Adrenal gland (tissue), 12 donors: ENCODE data around the gene MOB4. TPM values are rescaled to one million over a fixed set of nuclear protein-coding genes. Genes with fewer than 3 reads are reported as not detected.

Experiments
- DNase-seq, 7 donors: peaks; one replicate each; pipeline ENCODE4 v3.0.0-alpha.2; 2019 to 2020
- H3K27ac ChIP-seq, 5 donors: fragments of 200-600 bp; sonication (generic) in 4 of 5; 1 replicate in 3 of 5; 2 replicates in 2 of 5; pipeline versions ENCODE4 v1.5.1 to v1.8.0; 2016 to 2020; ENCODE audit warnings: mild to moderate bottlenecking in 1 of 5
- H3K27me3 ChIP-seq: fragments of 200-600 bp; 2 replicates; pipeline ENCODE4 v1.8.0; 2021
- H3K36me3 ChIP-seq, 2 donors: fragments of 200-600 bp; replicated peaks in 1 of 2; 1 replicate in 1 of 2; 2 replicates in 1 of 2; pipeline versions ENCODE4 v1.5.1 to v1.8.0; 2018 to 2022
- H3K4me1 ChIP-seq, 2 donors: fragments of 200-600 bp; replicated peaks in 1 of 2; 1 replicate in 1 of 2; 2 replicates in 1 of 2; pipeline versions ENCODE4 v1.5.1 to v1.8.0; 2018 to 2021
- H3K4me3 ChIP-seq, 4 donors: fragments of 200-600 bp; sonication (generic) in 3 of 4; one replicate each; pipeline ENCODE4 v1.5.1; 2016 to 2018
- H3K9me3 ChIP-seq, 3 donors: fragments of 200-600 bp; sonication (generic) in 1 of 3; replicated peaks in 1 of 3; 1 replicate in 2 of 3; 2 replicates in 1 of 3; pipeline versions ENCODE4 v1.5.1 to v1.8.0; 2016 to 2021
- POLR2A ChIP-seq, 2 donors: fragments of 450-650 bp; IDR thresholded peaks; one replicate each; pipeline ENCODE4 v1.6.1; 2017; ENCODE audit warnings: antibody characterized with exemption in 2 of 2, mild to moderate bottlenecking in 2 of 2, moderate library complexity in 1 of 2
- WGBS, 4 donors: extraction: QIAGEN DNeasy Blood & Tissue Kit in 2 of 4; methylation state at CpG; one replicate each; pipeline versions ENCODE4 v1.1.5 to v1.1.7; 2013 to 2017; 5-methylcytosine and 5-hydroxymethylcytosine counted together
- intact Hi-C, 2 donors: fragments of 100-400 bp; cut with DNase I; formaldehyde crosslinking; loops; one replicate each; pipeline versions ENCODE4 v1.14.1 to v1.15.0; 2022 to 2023
- polyA plus RNA-seq, 3 donors: library from polyadenylated mRNA; stranded (reverse); fragments of 200-250 nt in 2 of 3; fragments of 350-450 nt in 1 of 3; fragmentation: Illumina TruSeq in 1 of 3; extraction: RNeasy Lipid Tissue Mini Kit (QIAGEN cat#74804) in 1 of 3; gene quantifications; one replicate each; pipeline ENCODE4 v1.2.3, GENCODE V29; 2013 to 2014
- total RNA-seq, 9 donors: library from RNA; depleted of rRNA in 4 of 9; stranded (reverse); fragments of >200 nt in 4 of 9; fragments of 120-200 nt in 1 of 9; fragmentation: NEBNext Ultra II Directional in 1 of 9; extraction: Animal tissue kit (Norgen Biotek cat#: 25700) in 1 of 9; gene quantifications; one replicate each; pipeline versions ENCODE4 v1.1.0 to v1.2.4, GENCODE V29; 2013 to 2023
- TF ChIP-seq, protein P1 (sequence below), 6 experiments: fragments of 450-650 bp in 4 of 6; fragments of 200-600 bp in 2 of 6; sonication (generic) in 1 of 6; IDR thresholded peaks; 1 replicate in 5 of 6; 2 replicates in 1 of 6; pipeline versions ENCODE4 v1.5.1 to v1.8.0; 2016 to 2021; ENCODE audit warnings: antibody characterized with exemption in 6 of 6, mild to moderate bottlenecking in 2 of 6, moderate library complexity in 1 of 6
- donor health status: healthy with polysubstance abuse.
- donor health status: Bipolar disorder and iron deficiency.
- donor health status: DM: yes; HTN: yes; CAD: no.
- donor health status: DM: no; HTN: no; CAD: no.
- donor health status: DM: no; HTN: no; CAD: no.
- donor health status: DM: yes; HTN: yes; CAD: no.

Gene MOB4
- total and polyA plus RNA-seq, 12 donors: 18.2 to 592 (median 40.0) TPM

GRCh38 chr2:197515315-197515738 is 539 bp upstream of the MOB4 start:
- H3K9me3 ChIP-seq: no peaks in the 10 kb centered on the region
- TF ChIP-seq, protein P1, sequence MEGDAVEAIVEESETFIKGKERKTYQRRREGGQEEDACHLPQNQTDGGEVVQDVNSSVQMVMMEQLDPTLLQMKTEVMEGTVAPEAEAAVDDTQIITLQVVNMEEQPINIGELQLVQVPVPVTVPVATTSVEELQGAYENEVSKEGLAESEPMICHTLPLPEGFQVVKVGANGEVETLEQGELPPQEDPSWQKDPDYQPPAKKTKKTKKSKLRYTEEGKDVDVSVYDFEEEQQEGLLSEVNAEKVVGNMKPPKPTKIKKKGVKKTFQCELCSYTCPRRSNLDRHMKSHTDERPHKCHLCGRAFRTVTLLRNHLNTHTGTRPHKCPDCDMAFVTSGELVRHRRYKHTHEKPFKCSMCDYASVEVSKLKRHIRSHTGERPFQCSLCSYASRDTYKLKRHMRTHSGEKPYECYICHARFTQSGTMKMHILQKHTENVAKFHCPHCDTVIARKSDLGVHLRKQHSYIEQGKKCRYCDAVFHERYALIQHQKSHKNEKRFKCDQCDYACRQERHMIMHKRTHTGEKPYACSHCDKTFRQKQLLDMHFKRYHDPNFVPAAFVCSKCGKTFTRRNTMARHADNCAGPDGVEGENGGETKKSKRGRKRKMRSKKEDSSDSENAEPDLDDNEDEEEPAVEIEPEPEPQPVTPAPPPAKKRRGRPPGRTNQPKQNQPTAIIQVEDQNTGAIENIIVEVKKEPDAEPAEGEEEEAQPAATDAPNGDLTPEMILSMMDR (IDR thresholded peaks at IDR 0.05): no peak
- TF ChIP-seq POLR2A (IDR thresholded peaks at IDR 0.05): no peak
- peak; percentile 33 to 80 (median 64) for DNase-seq
- H3K4me1 ChIP-seq: peaks cover 12 to 41% of the 10 kb centered on the region in 2 donors
- peak overlapping the region; percentile 78 to 97 (median 88) for H3K27ac ChIP-seq
- 0% methylated on average over 12 to 16 of the region's 16 CpGs for WGBS, 4 donors
- H3K27me3 ChIP-seq: no peaks in the 10 kb centered on the region
- H3K36me3 ChIP-seq: no peaks in the 10 kb centered on the region
- H3K4me3 ChIP-seq: peak overlapping the region in 3 of 4 donors; percentile 28 to 70 (median 38)
- intact Hi-C loops: no loop called here

DNA sequence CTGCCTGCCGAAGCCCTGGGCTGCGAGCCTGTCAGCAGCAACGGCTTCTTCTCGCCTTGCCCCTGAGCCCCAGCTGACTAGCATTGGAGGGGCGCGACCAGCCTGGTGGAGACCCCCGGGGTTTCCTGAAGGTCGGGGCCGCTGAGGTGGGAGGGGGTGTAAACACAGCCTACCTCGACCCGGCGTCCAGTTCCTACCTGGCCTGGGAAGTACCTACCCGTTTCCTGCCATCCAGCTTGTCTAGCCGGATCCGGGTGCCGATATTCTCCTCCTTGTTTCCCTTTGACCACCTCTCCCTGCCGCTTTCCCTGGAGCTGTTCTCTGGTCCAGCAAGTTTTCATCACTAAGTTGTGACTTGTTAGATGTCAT is 511 bp downstream of the MOB4 start:
- Histone ChIP-seq H3K27me3 (no peaks in the 10 kb centered on the region), H3K4me1 (peaks cover 12 to 41% of the 10 kb centered on the region in 2 donors), H3K27ac (peak overlapping the region; percentile 78 to 97 (median 88)), H3K9me3 (no peaks in the 10 kb centered on the region), H3K36me3 (no peaks in the 10 kb centered on the region), H3K4me3 (peak overlapping the region; percentile 69 to 99 (median 72))
- 0 to 1% (median 0%) methylated on average over 6 to 17 of the region's 17 CpGs for WGBS, 4 donors
- TF ChIP-seq, protein P1 (IDR thresholded peaks at IDR 0.05): no peak
- no peak for TF ChIP-seq POLR2A (IDR thresholded peaks at IDR 0.05)
- DNase-seq: peak; percentile 36 to 70 (median 49)
- intact Hi-C loops: no loop called here

- H3K9me3 ChIP-seq: no peaks in the 10 kb centered on the region
- intact Hi-C loops: no loop called here
- peak overlapping the region; percentile 37 to 97 (median 88) for H3K27ac ChIP-seq
- H3K36me3 ChIP-seq: no peaks in the 10 kb centered on the region
- no peak for DNase-seq
- peaks cover 12 to 41% of the 10 kb centered on the region in 2 donors for H3K4me1 ChIP-seq
- TF ChIP-seq, protein P1 (IDR thresholded peaks at IDR 0.05): no peak
- no peak for TF ChIP-seq POLR2A (IDR thresholded peaks at IDR 0.05)
- H3K27me3 ChIP-seq: no peaks in the 10 kb centered on the region
- H3K4me3 ChIP-seq: peak overlapping the region in 2 of 4 donors; percentile 70 to 74
- 15 to 24% (median 20%) methylated on average over 2 of the region's 2 CpGs for WGBS, 4 donors
Measured at GRCh38 chr2:197517150-197517549, 1.3 kb downstream of the MOB4 start.

DNA sequence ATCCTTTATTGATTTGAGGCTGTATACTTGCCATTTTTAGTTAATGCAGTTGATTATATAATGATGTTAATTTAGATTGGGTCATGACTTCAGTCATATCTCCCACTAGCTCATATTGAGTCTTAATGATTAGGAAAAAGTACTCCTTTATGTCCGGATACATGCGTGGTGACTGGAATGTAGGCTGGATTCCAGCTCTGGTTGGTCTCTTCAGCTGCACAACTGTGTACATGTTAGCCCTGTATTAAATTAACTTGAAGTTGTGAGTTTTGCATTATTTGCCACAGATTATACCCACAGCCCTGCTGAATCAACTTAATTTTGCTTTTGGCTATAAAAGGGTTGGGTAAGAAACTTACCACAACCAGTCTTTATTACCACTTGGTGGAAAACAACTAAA is 22.5 kb downstream of the MOB4 start:
- intact Hi-C loops: no loop called here
- WGBS, 4 donors: 28 to 32% (median 31%) methylated on average over 2 of the region's 2 CpGs

More for the DNA sequence above, 22.5 kb downstream of the MOB4 start:
- Histone ChIP-seq H3K27me3 (no peaks in the 10 kb centered on the region), H3K36me3 (peaks cover 0 to 33% of the 10 kb centered on the region in 2 donors), H3K27ac (peak overlapping the region in 3 of 5 donors; percentile 7 to 31 (median 24)), H3K9me3 (no peaks in the 10 kb centered on the region), H3K4me1 (peaks cover 13 to 44% of the 10 kb centered on the region in 2 donors), H3K4me3 (no peak overlapping the region)
- TF ChIP-seq, protein P1 (IDR thresholded peaks at IDR 0.05): no peak
- no peak for TF ChIP-seq POLR2A (IDR thresholded peaks at IDR 0.05)
- no peak for DNase-seq
